Activated CD8-positive, alpha-beta T cell treated with anti-CD3 and anti-CD28 coated beads for 36 hours (primary cell): ENCODE data around the gene POLR3GL. TPM values are rescaled to one million over a fixed set of nuclear protein-coding genes. Genes with fewer than 3 reads are reported as not detected.

ENCODE experiments used
- ATAC-seq: fragments of 200-7000 bp; cut with Tn5 transposase; one replicate; pipeline ENCODE4 v1.10.0; 2021; ENCODE audit warnings: mild to moderate bottlenecking, moderate library complexity
- CTCF ChIA-PET: fragments of 350-600 bp; sonication (Branson Sonifier 250); formaldehyde crosslinking; loops from one replicate; lab custom pipeline; 2021; ENCODE audit warnings: antibody characterized with exemption; lab: Charles Lee
- POLR2A ChIA-PET: fragments of 350-600 bp; sonication (Branson Sonifier 250); formaldehyde crosslinking; loops from one replicate; lab custom pipeline; 2021; ENCODE audit warnings: antibody characterized with exemption; lab: Charles Lee
- DNase-seq: peaks from one replicate; pipeline ENCODE4 v3.0.0-alpha.2; 2020
- H3K27ac Mint-ChIP-seq: one replicate; pipeline ENCODE4 v1.8.0; 2021; ENCODE audit warnings: mild to moderate bottlenecking, mixed read lengths
- H3K27me3 Mint-ChIP-seq: one replicate; pipeline ENCODE4 v1.8.0; 2021; ENCODE audit warnings: mixed read lengths
- H3K36me3 Mint-ChIP-seq: one replicate; pipeline ENCODE4 v1.8.0; 2021; ENCODE audit warnings: low read depth, mixed read lengths
- H3K4me1 Mint-ChIP-seq: one replicate; pipeline ENCODE4 v1.8.0; 2021; ENCODE audit warnings: low read depth, mixed read lengths
- H3K4me3 Mint-ChIP-seq: one replicate; pipeline ENCODE4 v1.8.0; 2021; ENCODE audit warnings: mild to moderate bottlenecking, moderate library complexity, mixed read lengths
- H3K9me3 Mint-ChIP-seq: one replicate; pipeline ENCODE4 v1.8.0; 2021; ENCODE audit warnings: mixed read lengths
- intact Hi-C: fragments of 100-400 bp; cut with micrococcal nuclease; formaldehyde crosslinking; loops from one replicate; pipeline ENCODE4 v1.10.0; 2022
- total RNA-seq, 2 experiments: library from RNA; stranded (reverse); gene quantifications; one replicate each; pipeline ENCODE4 v1.2.3, GENCODE V29; 2021
- TF ChIP-seq, protein P1 (sequence below): fragments of 200-600 bp; IDR thresholded peaks from one replicate; pipeline ENCODE4 v1.8.0; 2022; ENCODE audit warnings: antibody characterized with exemption, mild to moderate bottlenecking

Gene POLR3GL
- total RNA-seq, 2 experiments from 2014 or later: 22.3 to 23.3 TPM

DNA sequence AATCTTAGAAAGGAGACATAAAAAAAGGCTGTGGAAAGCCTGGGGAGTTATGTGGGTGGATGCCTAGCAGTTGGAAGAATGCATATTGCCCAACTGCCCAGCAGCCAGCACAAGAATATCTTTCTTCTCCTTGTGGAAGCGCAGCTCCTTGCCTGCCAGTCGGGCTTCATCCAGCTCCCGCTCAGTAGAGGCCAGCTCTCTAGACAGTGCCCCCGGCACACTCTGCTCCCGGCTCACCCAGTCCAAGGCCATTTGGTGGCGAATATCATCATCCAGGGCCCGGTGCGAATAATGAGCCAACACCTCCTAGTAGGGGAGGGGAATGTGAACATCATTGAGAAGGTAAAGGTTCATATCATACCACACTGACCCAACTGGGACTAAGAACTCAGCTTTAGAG lies 28.2 kb upstream of the POLR3GL start:
- DNase-seq (no peak), ATAC-seq (no peak)
- ChIA-PET CTCF (interaction anchor here (1.5 to 1.8 kb wide), 2 partner anchors 9 to 28 kb away, joined by 4 to 5 read pairs; partner anchors contain the start of genes ANKRD34A, POLR3GL and RBM8A), POLR2A (interaction anchor here (1.1 to 1.8 kb wide), 3 partner anchors 9 to 21 kb away, joined by 4 to 10 read pairs (median 4); partner anchors contain the start of gene RBM8A)
- H3K4me1 Mint-ChIP-seq: peaks cover 16% of the 10 kb centered on the region
- H3K9me3 Mint-ChIP-seq: no peaks in the 10 kb centered on the region
- no peaks in the 10 kb centered on the region for H3K27me3 Mint-ChIP-seq
- intact Hi-C loops: no loop called here
- H3K4me3 Mint-ChIP-seq: no peak overlapping the region
- peaks cover 18% of the 10 kb centered on the region for H3K36me3 Mint-ChIP-seq
- H3K27ac Mint-ChIP-seq: no peak overlapping the region
- TF ChIP-seq, protein P1, sequence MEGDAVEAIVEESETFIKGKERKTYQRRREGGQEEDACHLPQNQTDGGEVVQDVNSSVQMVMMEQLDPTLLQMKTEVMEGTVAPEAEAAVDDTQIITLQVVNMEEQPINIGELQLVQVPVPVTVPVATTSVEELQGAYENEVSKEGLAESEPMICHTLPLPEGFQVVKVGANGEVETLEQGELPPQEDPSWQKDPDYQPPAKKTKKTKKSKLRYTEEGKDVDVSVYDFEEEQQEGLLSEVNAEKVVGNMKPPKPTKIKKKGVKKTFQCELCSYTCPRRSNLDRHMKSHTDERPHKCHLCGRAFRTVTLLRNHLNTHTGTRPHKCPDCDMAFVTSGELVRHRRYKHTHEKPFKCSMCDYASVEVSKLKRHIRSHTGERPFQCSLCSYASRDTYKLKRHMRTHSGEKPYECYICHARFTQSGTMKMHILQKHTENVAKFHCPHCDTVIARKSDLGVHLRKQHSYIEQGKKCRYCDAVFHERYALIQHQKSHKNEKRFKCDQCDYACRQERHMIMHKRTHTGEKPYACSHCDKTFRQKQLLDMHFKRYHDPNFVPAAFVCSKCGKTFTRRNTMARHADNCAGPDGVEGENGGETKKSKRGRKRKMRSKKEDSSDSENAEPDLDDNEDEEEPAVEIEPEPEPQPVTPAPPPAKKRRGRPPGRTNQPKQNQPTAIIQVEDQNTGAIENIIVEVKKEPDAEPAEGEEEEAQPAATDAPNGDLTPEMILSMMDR: no peak

DNA sequence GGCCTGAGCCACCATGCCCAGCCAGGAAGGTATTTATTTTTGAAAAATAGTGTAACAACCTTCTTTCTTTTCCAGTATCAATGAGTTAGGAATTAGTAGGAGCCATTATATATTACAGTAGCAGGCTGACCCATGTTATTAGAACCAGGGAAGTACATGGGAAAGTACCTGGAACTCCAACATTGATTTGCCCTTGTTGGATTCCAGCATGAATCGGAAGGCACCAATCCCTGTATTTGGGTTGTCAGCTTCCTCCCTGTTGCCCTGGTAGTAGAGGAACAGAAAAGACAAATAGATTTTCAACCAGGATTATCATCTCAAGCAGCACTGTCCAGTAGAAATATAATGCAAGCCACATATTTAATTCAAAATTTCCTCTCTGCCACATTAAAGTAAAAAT lies 27.1 kb upstream of the POLR3GL start:
- peaks cover 10% of the 10 kb centered on the region for H3K4me1 Mint-ChIP-seq
- ATAC-seq (no peak), DNase-seq (no peak)
- CTCF ChIA-PET: interaction anchor here (1.3 kb wide), 1 partner anchor 91 kb away, joined by 4 read pairs; no protein-coding TSS in a partner anchor
- intact Hi-C loops: no loop called here
- H3K36me3 Mint-ChIP-seq: peaks cover 16% of the 10 kb centered on the region
- no peaks in the 10 kb centered on the region for H3K27me3 Mint-ChIP-seq
- POLR2A ChIA-PET: interaction anchor here (1.8 kb wide), 1 partner anchor 10 kb away, joined by 10 read pairs; the partner anchor contains the start of gene RBM8A
- TF ChIP-seq, protein P1: no peak
- no peak overlapping the region for H3K27ac Mint-ChIP-seq
- no peak overlapping the region for H3K4me3 Mint-ChIP-seq
- no peaks in the 10 kb centered on the region for H3K9me3 Mint-ChIP-seq

DNA sequence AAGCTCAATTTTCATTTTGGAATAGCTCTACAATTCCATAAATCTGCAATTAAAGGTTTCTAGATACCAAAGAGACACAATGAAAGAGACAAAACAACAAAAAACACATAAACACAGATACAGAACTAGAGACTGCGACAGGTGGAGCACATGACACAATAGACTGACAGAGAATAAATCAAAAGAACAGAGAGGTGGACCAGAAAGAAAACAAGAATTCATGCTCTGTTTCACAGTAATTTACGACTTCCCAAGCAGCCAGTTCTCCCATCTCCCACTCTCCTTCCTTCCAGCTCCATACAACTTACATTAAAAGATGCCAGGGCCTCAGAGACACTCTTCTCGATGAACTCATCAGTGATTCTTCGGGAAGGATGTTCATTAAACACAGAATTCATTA lies 22.1 kb upstream of the POLR3GL start:
- CTCF ChIA-PET: interaction anchor here (1.8 to 2.9 kb wide), 3 partner anchors 9 to 91 kb away, joined by 4 to 13 read pairs (median 5); no protein-coding TSS in a partner anchor
- H3K4me3 Mint-ChIP-seq: no peak overlapping the region
- POLR2A ChIA-PET: interaction anchor here (1.2 to 3.9 kb wide), 3 partner anchors 15 to 21 kb away, joined by 4 to 11 read pairs (median 8); partner anchors contain the start of genes LIX1L and RBM8A
- intact Hi-C loops: no loop called here
- peaks cover 12% of the 10 kb centered on the region for H3K36me3 Mint-ChIP-seq
- peaks cover 7% of the 10 kb centered on the region for H3K4me1 Mint-ChIP-seq
- H3K9me3 Mint-ChIP-seq: no peaks in the 10 kb centered on the region
- DNase-seq (no peak), ATAC-seq (no peak)
- no peaks in the 10 kb centered on the region for H3K27me3 Mint-ChIP-seq
- H3K27ac Mint-ChIP-seq: no peak overlapping the region
- TF ChIP-seq, protein P1: no peak

DNA sequence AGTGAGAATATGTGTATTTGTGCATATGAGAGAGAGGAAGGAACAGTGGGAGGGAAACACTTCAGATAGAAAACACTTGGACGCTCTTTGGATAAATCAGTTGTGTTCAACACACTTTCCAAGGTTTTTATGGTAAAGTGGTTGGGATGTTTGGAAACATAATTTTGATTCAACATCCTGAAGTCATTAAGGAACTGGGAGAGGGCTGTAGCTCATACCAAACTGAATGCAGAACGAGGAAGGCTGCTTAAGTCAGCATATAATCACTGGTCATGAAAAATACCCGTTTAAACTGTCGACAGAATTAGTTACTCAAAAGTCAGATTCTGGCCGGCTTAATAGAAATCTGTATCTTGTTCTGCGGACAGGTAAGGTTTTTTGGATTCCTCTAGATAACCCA lies 21.6 kb upstream of the POLR3GL start:
- no peak overlapping the region for H3K27ac Mint-ChIP-seq
- H3K4me3 Mint-ChIP-seq: no peak overlapping the region
- ChIA-PET POLR2A (interaction anchor here (1.9 to 3.9 kb wide), 2 partner anchors 15 kb away, joined by 8 to 11 read pairs; partner anchors contain the start of genes LIX1L and RBM8A), CTCF (interaction anchor here (1.8 to 2.9 kb wide), 3 partner anchors 9 to 90 kb away, joined by 4 to 13 read pairs (median 5); no protein-coding TSS in a partner anchor)
- intact Hi-C loops: no loop called here
- H3K27me3 Mint-ChIP-seq: no peaks in the 10 kb centered on the region
- H3K4me1 Mint-ChIP-seq: peaks cover 7% of the 10 kb centered on the region
- DNase-seq: no peak
- no peaks in the 10 kb centered on the region for H3K9me3 Mint-ChIP-seq
- TF ChIP-seq, protein P1: no peak
- peaks cover 12% of the 10 kb centered on the region for H3K36me3 Mint-ChIP-seq
- ATAC-seq: no peak

DNA sequence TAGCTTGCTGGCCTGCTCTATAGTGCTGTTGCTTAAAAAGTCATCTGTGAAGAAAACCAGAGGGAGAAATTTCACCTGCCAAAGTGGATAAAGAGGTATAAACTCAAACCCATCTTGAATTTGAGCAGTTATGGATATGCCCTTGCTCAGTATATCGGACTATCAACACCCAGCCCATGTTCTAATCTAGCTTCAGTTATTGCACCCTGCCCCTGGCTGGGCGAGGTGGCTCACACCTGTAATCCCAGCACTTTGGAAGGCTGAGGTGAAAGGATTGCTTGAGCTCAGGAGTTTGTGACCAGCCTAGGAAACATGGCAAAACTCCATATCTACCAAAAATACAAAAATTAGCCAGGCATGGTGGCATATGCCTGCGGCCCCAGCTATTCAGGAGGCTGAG lies 20.0 kb upstream of the POLR3GL start:
- CTCF ChIA-PET: interaction anchor here (1.4 to 1.6 kb wide), 2 partner anchors 12 to 32 kb away, joined by 4 to 7 read pairs; no protein-coding TSS in a partner anchor
- no peak for ATAC-seq
- H3K4me3 Mint-ChIP-seq: no peak overlapping the region
- peaks cover 11% of the 10 kb centered on the region for H3K4me1 Mint-ChIP-seq
- no peak for DNase-seq
- peaks cover 11% of the 10 kb centered on the region for H3K36me3 Mint-ChIP-seq
- POLR2A ChIA-PET: interaction anchor here (1.1 to 3.9 kb wide), 3 partner anchors 13 to 17 kb away, joined by 4 to 11 read pairs (median 10); partner anchors contain the start of genes LIX1L and RBM8A
- no peaks in the 10 kb centered on the region for H3K27me3 Mint-ChIP-seq
- no peaks in the 10 kb centered on the region for H3K9me3 Mint-ChIP-seq
- TF ChIP-seq, protein P1: no peak
- intact Hi-C loops: no loop called here
- H3K27ac Mint-ChIP-seq: no peak overlapping the region
